Aorta (tissue), 5 donors: Measurements from ENCODE around the gene FDXR. TPM values are rescaled to one million over a fixed set of nuclear protein-coding genes. Genes with fewer than 3 reads are reported as not detected.

Experiments used
- ATAC-seq: fragments of 200-7000 bp; cut with Tn5 transposase; one replicate; pipeline ENCODE4 v1.9.1; 2022; ENCODE audit warnings: moderate library complexity; ENCODE audit not compliant: low FRiP score
- DNase-seq, 2 donors: peaks; one replicate each; pipeline ENCODE4 v3.0.0-alpha.2; 2020
- H3K27ac ChIP-seq, 2 donors: one replicate each; pipeline ENCODE4 v1.5.1; 2013; ENCODE audit warnings: low read length in 2 of 2, mild to moderate bottlenecking in 2 of 2, moderate library complexity in 2 of 2, control low read depth in 1 of 2, inconsistent platforms in 1 of 2, low read depth in 1 of 2
- H3K27me3 ChIP-seq, 2 donors: one replicate each; pipeline ENCODE4 v1.6.1; 2013; ENCODE audit warnings: control low read depth in 1 of 2, low read length in 1 of 2, mild to moderate bottlenecking in 1 of 2, moderate library complexity in 1 of 2; ENCODE audit not compliant: insufficient read depth in 2 of 2, control insufficient read depth in 1 of 2
- H3K36me3 ChIP-seq, 2 donors: one replicate each; pipeline ENCODE4 v1.6.1; 2013; ENCODE audit warnings: control low read depth in 1 of 2, low read length in 1 of 2, mild to moderate bottlenecking in 1 of 2; ENCODE audit not compliant: insufficient read depth in 2 of 2, control insufficient read depth in 1 of 2
- H3K4me1 ChIP-seq, 2 donors: one replicate each; pipeline ENCODE4 v1.6.1; 2013; ENCODE audit warnings: low read length in 2 of 2, control low read depth in 1 of 2, mild to moderate bottlenecking in 1 of 2, moderate library complexity in 1 of 2; ENCODE audit not compliant: insufficient read depth in 2 of 2, control insufficient read depth in 1 of 2
- H3K4me3 ChIP-seq, 2 donors: one replicate each; pipeline ENCODE4 v1.5.1; 2013; ENCODE audit warnings: low read length in 2 of 2, control low read depth in 1 of 2, mild to moderate bottlenecking in 1 of 2
- H3K9me3 ChIP-seq: one replicate; pipeline ENCODE4 v1.6.1; 2013; ENCODE audit warnings: mild to moderate bottlenecking, low read length; ENCODE audit not compliant: control insufficient read depth
- WGBS, 2 donors: extraction: QIAGEN DNeasy Blood & Tissue Kit; methylation state at CpG; one replicate each; pipeline ENCODE4 v1.1.7; 2013; 5-methylcytosine and 5-hydroxymethylcytosine counted together
- intact Hi-C, 2 donors: fragments of 100-400 bp; cut with DNase I; formaldehyde crosslinking; loops; one replicate each; pipeline versions ENCODE4 v1.14.2 to v1.15.0; 2022
- polyA plus RNA-seq, 2 donors: library from polyadenylated mRNA; stranded (reverse); fragments of 200-250 nt; gene quantifications; one replicate each; pipeline ENCODE4 v1.2.3, GENCODE V29; 2013
- total RNA-seq, 2 donors: library from RNA; stranded (reverse); fragmentation: NEBNext Ultra II Directional; extraction: Animal tissue kit (Norgen Biotek cat#: 25700); gene quantifications; one replicate each; pipeline ENCODE4 v1.2.1, GENCODE V29; 2021
- donor health status: healthy with polysubstance abuse.
- donor health status: Bipolar disorder and iron deficiency.
- donor health status: DM: no; HTN: no; CAD: no.
- donor health status: DM: no; HTN: no; CAD: no.
- donor health status: DM: yes; HTN: yes; CAD: no.

FDXR gene
- total and polyA plus RNA-seq, 4 donors: 4.0 to 18.1 (median 7.4) TPM

DNA sequence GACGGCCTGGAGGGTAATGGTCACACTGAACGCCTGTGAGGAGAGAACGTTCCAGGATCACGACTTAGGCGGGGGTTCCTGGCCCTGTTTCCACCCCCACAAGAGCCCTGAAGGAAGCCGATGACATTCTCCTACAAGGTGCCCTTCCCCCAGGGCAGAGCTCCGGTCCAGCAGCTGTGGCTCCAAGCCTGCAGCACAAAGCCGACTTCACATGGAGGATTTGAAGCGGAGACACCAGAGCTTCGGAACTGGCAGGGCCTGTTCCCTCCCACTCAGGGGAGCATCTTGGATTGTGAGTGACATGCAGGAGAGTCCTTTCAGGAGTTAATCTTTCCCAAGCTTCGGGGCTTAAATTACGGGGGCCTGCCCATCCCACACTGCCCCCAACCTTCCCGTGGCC is 15.7 kb upstream of the FDXR start:
- H3K4me1 ChIP-seq: no peaks in the 10 kb centered on the region
- WGBS, 2 donors: 53% methylated on average over 13 of the region's 13 CpGs
- ATAC-seq (no peak), DNase-seq (no peak)
- H3K9me3 ChIP-seq: no peaks in the 10 kb centered on the region
- H3K27me3 ChIP-seq: no peaks in the 10 kb centered on the region
- H3K36me3 ChIP-seq: no peaks in the 10 kb centered on the region
- intact Hi-C loops: no loop called here
- H3K4me3 ChIP-seq: no peak overlapping the region
- H3K27ac ChIP-seq: no peak overlapping the region

DNA sequence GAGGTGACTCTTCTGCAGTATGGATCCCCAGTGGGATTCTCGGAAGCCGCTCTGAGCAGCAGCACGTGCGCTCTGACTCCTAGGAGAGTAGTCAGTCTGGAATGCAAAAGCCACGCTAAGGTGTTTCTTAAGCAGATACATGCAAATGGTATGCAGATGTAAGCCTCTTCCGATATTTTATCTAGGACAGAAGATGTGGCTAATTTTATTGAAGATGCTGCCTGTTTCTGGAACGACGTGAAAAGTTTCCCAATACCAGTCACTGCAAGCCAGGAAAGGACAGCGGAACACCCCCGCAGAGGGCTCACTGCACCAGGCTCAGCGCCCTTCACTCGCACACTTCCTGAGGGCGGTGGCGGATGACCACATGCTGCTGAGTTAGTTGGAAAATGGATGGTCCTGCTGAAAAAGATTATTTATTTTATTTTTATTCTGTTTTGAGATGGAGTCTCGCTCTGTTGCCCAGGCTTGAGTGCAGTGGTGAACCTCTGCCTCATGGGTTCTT is 10.5 kb upstream of the FDXR start:
- intact Hi-C loops: no loop called here
- no peaks in the 10 kb centered on the region for H3K4me1 ChIP-seq
- no peaks in the 10 kb centered on the region for H3K9me3 ChIP-seq
- H3K27ac ChIP-seq: no peak overlapping the region
- ATAC-seq (no peak), DNase-seq (no peak)
- no peak overlapping the region for H3K4me3 ChIP-seq
- H3K36me3 ChIP-seq: no peaks in the 10 kb centered on the region
- WGBS, 2 donors: 64 to 68% methylated on average over 15 of the region's 15 CpGs
- H3K27me3 ChIP-seq: no peaks in the 10 kb centered on the region

DNA sequence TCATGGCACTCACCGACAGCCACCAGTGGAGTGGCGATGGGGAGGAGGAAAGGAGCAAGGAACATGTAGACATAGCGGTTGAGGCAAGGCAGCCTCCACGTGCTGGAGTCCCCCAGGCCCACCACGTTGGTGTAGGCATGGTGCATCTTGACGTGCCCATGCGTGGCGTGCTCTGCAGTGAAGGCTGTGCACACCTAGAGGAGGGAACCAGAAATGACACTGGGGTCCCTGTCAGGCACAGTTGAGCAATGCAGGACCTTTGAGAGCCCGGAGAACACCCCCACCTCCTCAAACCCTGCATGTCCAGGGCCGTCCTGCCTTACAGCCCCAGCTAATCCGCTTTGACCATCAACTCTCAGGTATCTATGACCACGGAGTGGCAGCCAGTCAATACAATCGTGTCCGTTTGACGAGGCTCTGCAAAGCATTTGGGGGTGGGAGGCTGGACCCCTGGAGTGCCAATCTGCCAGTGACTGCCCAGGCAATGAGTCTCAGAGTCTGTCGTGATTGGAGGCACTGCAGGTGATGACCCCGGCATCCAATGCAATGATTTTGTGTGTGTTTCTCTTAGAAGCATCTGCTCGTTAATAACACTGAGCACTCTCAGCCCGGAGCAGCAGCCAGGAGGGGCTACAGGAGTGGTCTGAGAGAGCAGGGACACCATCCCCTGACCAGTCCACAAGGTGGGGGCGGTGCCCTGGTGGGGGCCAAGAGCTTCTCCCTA is 9.9 kb upstream of the FDXR start:
- 67% methylated on average over 20 of the region's 20 CpGs for WGBS, 2 donors
- Histone ChIP-seq H3K9me3 (no peaks in the 10 kb centered on the region), H3K27me3 (no peaks in the 10 kb centered on the region), H3K4me3 (no peak overlapping the region), H3K27ac (no peak overlapping the region), H3K4me1 (no peaks in the 10 kb centered on the region), H3K36me3 (no peaks in the 10 kb centered on the region)
- intact Hi-C loops: no loop called here
- no peak for DNase-seq
- ATAC-seq: no peak

DNA sequence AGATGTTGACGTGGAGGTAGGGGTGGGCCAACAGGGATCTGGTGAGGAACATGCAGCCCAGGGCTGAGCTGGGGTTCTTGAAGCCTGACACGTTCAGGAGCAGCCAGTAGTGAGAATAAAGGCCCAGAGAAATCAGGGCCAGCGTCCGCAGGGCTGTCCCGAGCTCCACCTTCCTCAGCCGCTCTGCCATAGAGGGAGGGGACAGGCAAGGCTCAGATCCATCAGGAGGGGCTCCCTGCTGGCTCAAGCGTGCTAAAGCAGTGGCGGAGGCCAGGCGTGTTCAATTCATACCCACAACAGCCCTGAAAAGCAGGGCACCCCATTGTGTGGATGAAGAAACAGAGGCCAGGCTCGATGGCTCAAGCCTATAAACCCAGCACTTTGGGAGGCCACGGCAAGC is 8.3 kb upstream of the FDXR start:
- H3K27ac ChIP-seq: no peak overlapping the region
- ATAC-seq (no peak), DNase-seq (no peak)
- H3K36me3 ChIP-seq: no peaks in the 10 kb centered on the region
- 51 to 52% methylated on average over 11 of the region's 11 CpGs for WGBS, 2 donors
- no peaks in the 10 kb centered on the region for H3K27me3 ChIP-seq
- H3K9me3 ChIP-seq: no peaks in the 10 kb centered on the region
- intact Hi-C loops: no loop called here
- H3K4me3 ChIP-seq: no peak overlapping the region
- H3K4me1 ChIP-seq: no peaks in the 10 kb centered on the region

DNA sequence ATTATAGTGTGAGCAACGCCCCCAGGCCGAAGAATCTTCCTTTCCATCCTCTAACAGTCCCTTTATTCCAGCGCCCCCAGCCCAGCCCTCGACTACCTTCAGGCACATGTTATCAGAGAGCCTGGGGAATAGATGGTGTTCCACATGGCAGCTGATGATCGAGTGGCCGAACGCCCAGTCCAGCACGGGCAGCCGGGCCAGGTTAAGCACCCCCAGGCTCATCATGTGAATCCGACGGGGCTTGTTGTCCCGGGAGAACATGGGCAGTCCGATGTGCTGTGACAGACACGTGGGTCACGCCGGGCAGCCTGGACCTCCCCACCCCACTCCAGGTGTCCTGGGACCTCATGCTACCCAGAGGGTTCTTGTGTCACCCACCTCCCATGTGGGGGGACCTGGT is 6.5 kb upstream of the FDXR start:
- ATAC-seq (no peak), DNase-seq (no peak)
- H3K36me3 ChIP-seq: no peaks in the 10 kb centered on the region
- no peaks in the 10 kb centered on the region for H3K27me3 ChIP-seq
- WGBS, 2 donors: 84 to 86% methylated on average over 16 of the region's 16 CpGs
- no peaks in the 10 kb centered on the region for H3K9me3 ChIP-seq
- no peak overlapping the region for H3K27ac ChIP-seq
- intact Hi-C loops: no loop called here
- H3K4me3 ChIP-seq: no peak overlapping the region
- no peaks in the 10 kb centered on the region for H3K4me1 ChIP-seq

DNA sequence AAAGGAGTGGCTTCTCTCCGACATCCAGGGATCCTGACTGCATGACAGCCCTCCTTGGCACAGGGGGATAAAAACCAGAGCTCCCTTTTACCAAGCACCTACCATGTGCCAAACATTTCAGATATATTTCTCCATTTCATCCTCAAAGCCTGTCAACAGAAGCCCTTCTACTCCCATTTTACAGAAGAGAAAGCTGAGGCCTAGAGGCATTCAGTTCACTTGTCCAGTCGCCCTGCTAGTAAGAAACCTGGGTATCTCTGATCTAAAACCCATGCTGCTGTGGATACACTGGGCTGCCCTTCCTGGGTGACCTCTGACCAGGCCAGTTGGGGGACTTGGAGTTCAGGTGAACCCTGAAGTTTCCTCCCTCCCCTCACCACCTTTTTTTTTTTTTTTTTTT is 5.9 kb upstream of the FDXR start:
- intact Hi-C loops: no loop called here
- no peak for DNase-seq
- no peak overlapping the region for H3K27ac ChIP-seq
- WGBS, 2 donors: 84 to 88% methylated on average over 2 of the region's 2 CpGs
- no peaks in the 10 kb centered on the region for H3K27me3 ChIP-seq
- no peaks in the 10 kb centered on the region for H3K4me1 ChIP-seq
- no peak overlapping the region for H3K4me3 ChIP-seq
- ATAC-seq: no peak
- H3K9me3 ChIP-seq: no peaks in the 10 kb centered on the region
- H3K36me3 ChIP-seq: no peaks in the 10 kb centered on the region

DNA sequence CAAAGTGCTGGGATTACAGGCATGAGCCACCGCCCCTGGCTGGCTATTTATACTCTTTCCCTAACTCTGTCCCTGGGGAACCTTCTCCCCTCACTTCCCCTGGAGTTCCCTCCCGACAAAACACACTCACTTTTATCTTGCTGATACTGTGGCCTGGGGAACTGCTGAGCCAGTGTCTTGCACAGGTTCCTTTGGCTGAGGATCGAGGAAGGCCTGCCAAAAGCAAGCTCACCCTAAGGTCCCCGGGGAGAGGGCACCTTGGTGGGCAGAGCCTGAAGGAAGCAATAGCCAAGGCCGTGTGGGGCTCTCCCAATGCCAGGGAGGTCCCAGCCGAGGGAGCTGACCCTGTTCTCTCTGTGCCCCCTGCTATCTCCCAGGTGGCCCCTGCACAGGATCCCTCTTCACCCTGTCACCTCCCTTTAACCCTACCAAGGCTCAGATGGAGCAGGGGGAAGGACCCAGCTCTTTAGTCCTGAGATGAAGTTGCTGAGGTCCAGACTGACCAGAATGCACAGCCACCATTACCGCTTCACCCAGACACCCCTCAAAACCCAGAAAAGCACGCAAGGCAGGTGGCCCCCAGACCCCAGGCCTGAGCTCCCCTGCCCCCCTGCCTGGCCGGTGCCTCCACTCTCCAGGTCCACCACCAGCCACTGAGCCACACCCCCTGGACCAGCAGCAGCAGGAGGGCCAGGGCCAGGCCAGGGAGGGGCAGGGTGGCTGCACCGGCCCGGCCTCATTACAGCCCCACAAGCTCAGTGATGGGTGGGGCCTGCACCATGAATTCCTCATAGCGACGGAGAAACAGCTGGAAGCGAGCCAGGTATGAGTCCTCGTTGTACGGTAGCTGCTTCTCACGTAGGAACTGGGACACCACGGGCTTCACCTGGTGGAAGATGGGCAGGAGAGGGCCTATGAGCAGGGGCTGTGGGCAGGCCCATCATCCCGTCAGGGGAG is 5.1 kb upstream of the FDXR start:
- ATAC-seq (no peak), DNase-seq (no peak)
- intact Hi-C loops: no loop called here
- 28 to 32% methylated on average over 19 of the region's 19 CpGs for WGBS, 2 donors
- Histone ChIP-seq H3K27ac (no peak overlapping the region), H3K4me1 (no peaks in the 10 kb centered on the region), H3K36me3 (no peaks in the 10 kb centered on the region), H3K27me3 (no peaks in the 10 kb centered on the region), H3K4me3 (no peak overlapping the region), H3K9me3 (no peaks in the 10 kb centered on the region)

DNA sequence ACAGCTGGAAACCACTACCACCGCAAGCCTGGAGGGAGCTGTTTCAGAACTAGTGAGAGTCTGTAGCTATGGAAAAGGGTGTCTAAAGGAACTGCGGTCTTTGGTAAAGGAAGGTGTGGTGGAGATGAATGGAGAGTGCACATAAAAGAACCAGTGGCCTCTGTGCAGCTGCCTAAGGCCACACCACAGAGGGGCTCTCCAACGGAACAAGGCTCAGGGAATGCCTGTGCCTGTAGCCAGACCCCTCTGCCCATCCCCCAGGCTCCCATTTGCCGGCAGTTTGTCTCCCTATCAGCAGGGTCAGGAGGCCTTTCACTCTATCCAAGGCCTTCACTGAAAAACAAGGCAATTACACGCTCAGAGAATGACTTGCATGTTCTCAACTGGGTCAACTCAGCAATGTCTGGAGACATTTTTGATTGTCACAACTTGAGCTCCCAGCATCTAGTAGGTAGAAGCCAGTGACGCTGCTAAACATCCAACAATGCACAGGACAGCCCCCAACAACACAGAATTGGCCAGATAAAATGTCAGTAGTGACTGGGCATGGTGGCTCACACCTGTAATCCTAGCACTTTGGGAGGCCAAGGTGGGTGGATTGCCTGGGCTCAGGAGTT is 3.3 kb upstream of the FDXR start:
- Histone ChIP-seq H3K4me1 (peaks cover 0 to 2% of the 10 kb centered on the region in 2 donors), H3K36me3 (no peaks in the 10 kb centered on the region), H3K4me3 (no peak overlapping the region), H3K9me3 (no peaks in the 10 kb centered on the region), H3K27ac (no peak overlapping the region), H3K27me3 (no peaks in the 10 kb centered on the region)
- 39 to 45% methylated on average over 6 of the region's 6 CpGs for WGBS, 2 donors
- DNase-seq (no peak), ATAC-seq (no peak)
- intact Hi-C loops: no loop called here
